SK-N-SH treated with all-trans-retinoic acid at 6 μM for 48 hours (cell line): ENCODE data around the gene TTC7B.

ENCODE experiments used
- ATAC-seq: fragments of 200-7000 bp; cut with Tn5 transposase; 3 replicates; pipeline ENCODE4 v1.9.1; 2020; ENCODE audit warnings: mild to moderate bottlenecking, moderate library complexity
- ARNTL ChIP-seq: fragments of 450-650 bp; formaldehyde crosslinking; IDR thresholded peaks from 2 replicates; pipeline ENCODE4 v1.5.0; 2020; ENCODE audit warnings: low read depth, mild to moderate bottlenecking, moderate library complexity, borderline replicate concordance
- BACH2 ChIP-seq: fragments of 250-450 bp; sonication (Bioruptor Pico); IDR thresholded peaks from 2 replicates; pipeline ENCODE4 v1.9.0; 2021; ENCODE audit warnings: mild to moderate bottlenecking, borderline replicate concordance
- CSDC2 ChIP-seq: fragments of 250-450 bp; sonication (Bioruptor Pico); IDR thresholded peaks from 2 replicates; pipeline ENCODE4 v1.5.0; 2020; ENCODE audit warnings: mild to moderate bottlenecking, moderate library complexity
- ESRRG ChIP-seq: fragments of 250-450 bp; sonication (Bioruptor Pico); IDR thresholded peaks from 2 replicates; pipeline ENCODE4 v1.6.1; 2021; ENCODE audit warnings: mild to moderate bottlenecking
- GLIS3 ChIP-seq: fragments of 250-450 bp; sonication (Bioruptor Pico); IDR thresholded peaks from 2 replicates; pipeline ENCODE4 v1.5.0; 2020; ENCODE audit warnings: mild to moderate bottlenecking, moderate library complexity
- ISL1 ChIP-seq: fragments of 250-450 bp; sonication (Bioruptor Pico); IDR thresholded peaks from 2 replicates; pipeline ENCODE4 v2.1.2; 2022; ENCODE audit warnings: mild to moderate bottlenecking, moderate library complexity
- OSR1 ChIP-seq: fragments of 250-450 bp; sonication (Bioruptor Pico); IDR thresholded peaks from 2 replicates; pipeline ENCODE4 v1.8.0; 2022; ENCODE audit warnings: moderate library complexity, mild to moderate bottlenecking, inconsistent platforms
- PPARA ChIP-seq: fragments of 250-450 bp; sonication (Bioruptor Pico); IDR thresholded peaks from 2 replicates; pipeline ENCODE4 v1.5.0; 2020; ENCODE audit warnings: mild to moderate bottlenecking, borderline replicate concordance
- RARB ChIP-seq: fragments of 250-450 bp; sonication (Bioruptor Pico); IDR thresholded peaks from 2 replicates; pipeline ENCODE4 v1.8.0; 2021; ENCODE audit warnings: mild to moderate bottlenecking, moderate library complexity
- SNAI2 ChIP-seq: fragments of 250-450 bp; sonication (Bioruptor Pico); IDR thresholded peaks from 2 replicates; pipeline ENCODE4 v1.5.0; 2020; ENCODE audit warnings: mild to moderate bottlenecking, moderate library complexity
- TCF4 ChIP-seq: fragments of 250-450 bp; sonication (Bioruptor Pico); IDR thresholded peaks from 2 replicates; pipeline ENCODE4 v1.8.0; 2021; ENCODE audit warnings: mild to moderate bottlenecking, moderate library complexity, borderline replicate concordance
- TOX ChIP-seq: fragments of 250-450 bp; sonication (Bioruptor Pico); IDR thresholded peaks from 2 replicates; pipeline ENCODE4 v1.8.0; 2021; ENCODE audit warnings: mild to moderate bottlenecking, moderate library complexity, borderline replicate concordance
- ZC3H10 ChIP-seq: fragments of 250-450 bp; sonication (Bioruptor Pico); IDR thresholded peaks from 2 replicates; pipeline ENCODE4 v1.5.1; 2021; ENCODE audit warnings: mild to moderate bottlenecking, moderate library complexity
- ZFP3 ChIP-seq: fragments of 250-450 bp; sonication (Bioruptor Pico); IDR thresholded peaks from 2 replicates; pipeline ENCODE4 v1.5.0; 2020; ENCODE audit warnings: mild to moderate bottlenecking, moderate library complexity
- ZFP30 ChIP-seq: fragments of 450-650 bp; formaldehyde crosslinking; IDR thresholded peaks from 2 replicates; pipeline ENCODE4 v1.5.0; 2022; ENCODE audit warnings: mild to moderate bottlenecking, moderate library complexity
- ZNF565 ChIP-seq: fragments of 450-650 bp; formaldehyde crosslinking; conservative IDR thresholded peaks from 2 replicates; pipeline ENCODE4 v1.5.0; 2020; ENCODE audit warnings: low read depth, mild to moderate bottlenecking, moderate library complexity
- ZNF70 ChIP-seq: fragments of 450-650 bp; formaldehyde crosslinking; IDR thresholded peaks from 2 replicates; pipeline ENCODE4 v1.5.0; 2020; ENCODE audit warnings: mild to moderate bottlenecking, moderate library complexity
- ZNF8 ChIP-seq: fragments of 450-650 bp; formaldehyde crosslinking; IDR thresholded peaks from 2 replicates; pipeline ENCODE4 v1.5.0; 2020; ENCODE audit warnings: mild to moderate bottlenecking, moderate library complexity
- TF ChIP-seq, protein P1 (sequence below): fragments of 250-450 bp; sonication (Bioruptor Pico); IDR thresholded peaks from 2 replicates; pipeline ENCODE4 v1.8.0; 2021; ENCODE audit warnings: low read depth, mild to moderate bottlenecking, moderate library complexity, borderline replicate concordance
- TF ChIP-seq, protein P2 (sequence below): fragments of 250-450 bp; sonication (Bioruptor Pico); IDR thresholded peaks from 2 replicates; pipeline ENCODE4 v1.5.0; 2020; ENCODE audit warnings: mild to moderate bottlenecking, moderate library complexity
- TF ChIP-seq, protein P3 (sequence below): fragments of 250-450 bp; sonication (Bioruptor Pico); IDR thresholded peaks from 2 replicates; pipeline ENCODE4 v1.8.0; 2020; ENCODE audit warnings: mild to moderate bottlenecking, moderate library complexity, borderline replicate concordance
- TF ChIP-seq, protein P4 (sequence below): fragments of 250-450 bp; sonication (Bioruptor Pico); IDR thresholded peaks from 2 replicates; pipeline ENCODE4 v1.5.1; 2020; ENCODE audit warnings: low read depth, mild to moderate bottlenecking, moderate library complexity
- TF ChIP-seq, protein P5 (sequence below): fragments of 250-450 bp; sonication (Bioruptor Pico); IDR thresholded peaks from 2 replicates; pipeline ENCODE4 v1.5.1; 2021; ENCODE audit warnings: mild to moderate bottlenecking, moderate library complexity

The TTC7B gene

DNA sequence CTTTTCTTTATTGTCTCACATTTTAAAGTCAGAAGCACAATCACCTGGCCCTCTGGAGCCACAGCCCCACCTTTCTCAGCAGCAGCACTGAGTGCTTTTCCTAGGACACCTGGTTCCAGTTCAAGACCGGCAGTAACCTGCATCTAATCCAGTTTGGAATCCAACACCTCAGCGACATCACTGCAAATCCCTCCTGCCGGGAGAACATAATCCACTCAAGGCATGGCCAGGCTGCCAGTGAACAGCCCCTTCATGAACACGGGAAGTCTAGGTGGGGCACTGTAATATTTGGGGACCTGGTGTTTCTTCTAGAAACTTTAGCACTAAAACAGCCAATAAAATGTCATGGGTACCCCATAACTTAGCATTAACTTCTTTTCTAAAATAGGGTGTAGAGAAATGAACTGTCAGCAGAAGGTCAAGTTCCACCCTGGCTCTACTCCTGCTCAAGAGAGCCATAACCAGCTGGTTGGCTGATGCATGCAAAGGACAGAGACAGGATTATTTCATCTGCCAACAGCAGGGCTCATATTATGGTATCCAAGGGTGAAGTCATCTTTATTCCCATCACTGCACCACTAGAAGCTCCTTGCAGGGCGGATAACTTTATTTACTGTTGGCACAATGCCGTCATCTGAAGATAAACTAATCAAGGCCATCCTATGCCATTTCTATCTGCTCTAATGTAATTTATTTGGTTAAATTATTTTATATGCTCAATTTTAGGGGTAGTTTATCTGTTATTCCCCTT is 76.7 kb downstream of the TTC7B start:
- ATAC-seq, result peak; percentile 93
- TF ChIP-seq, protein P1, sequence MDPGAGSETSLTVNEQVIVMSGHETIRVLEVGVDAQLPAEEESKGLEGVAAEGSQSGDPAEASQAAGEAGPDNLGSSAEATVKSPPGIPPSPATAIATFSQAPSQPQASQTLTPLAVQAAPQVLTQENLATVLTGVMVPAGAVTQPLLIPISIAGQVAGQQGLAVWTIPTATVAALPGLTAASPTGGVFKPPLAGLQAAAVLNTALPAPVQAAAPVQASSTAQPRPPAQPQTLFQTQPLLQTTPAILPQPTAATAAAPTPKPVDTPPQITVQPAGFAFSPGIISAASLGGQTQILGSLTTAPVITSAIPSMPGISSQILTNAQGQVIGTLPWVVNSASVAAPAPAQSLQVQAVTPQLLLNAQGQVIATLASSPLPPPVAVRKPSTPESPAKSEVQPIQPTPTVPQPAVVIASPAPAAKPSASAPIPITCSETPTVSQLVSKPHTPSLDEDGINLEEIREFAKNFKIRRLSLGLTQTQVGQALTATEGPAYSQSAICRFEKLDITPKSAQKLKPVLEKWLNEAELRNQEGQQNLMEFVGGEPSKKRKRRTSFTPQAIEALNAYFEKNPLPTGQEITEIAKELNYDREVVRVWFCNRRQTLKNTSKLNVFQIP, result no peak
- TF ChIP-seq BACH2 (CRISPR knock-in tag), result no peak
- no peak for TF ChIP-seq ARNTL (CRISPR knock-in tag)
- TF ChIP-seq OSR1 (CRISPR knock-in tag), result no peak
- no peak for TF ChIP-seq ZNF70 (CRISPR knock-in tag)
- no peak for TF ChIP-seq RARB (CRISPR knock-in tag)
- TF ChIP-seq SNAI2, result peak; percentile 21; the same call in 1 of the 2 replicates
- no peak for TF ChIP-seq ZNF565
- TF ChIP-seq CSDC2 (CRISPR knock-in tag), result no peak
- TF ChIP-seq ZFP30, result no peak
- TF ChIP-seq ZNF8 (CRISPR knock-in tag), result no peak
- peak; percentile 75 for TF ChIP-seq ISL1 (CRISPR knock-in tag)
- no peak for TF ChIP-seq TOX (CRISPR knock-in tag)
- TF ChIP-seq ZFP3 (CRISPR knock-in tag), result 0 out of 2 replicates have a peak, but pooled peaks have one; percentile 44
- TF ChIP-seq, protein P2, sequence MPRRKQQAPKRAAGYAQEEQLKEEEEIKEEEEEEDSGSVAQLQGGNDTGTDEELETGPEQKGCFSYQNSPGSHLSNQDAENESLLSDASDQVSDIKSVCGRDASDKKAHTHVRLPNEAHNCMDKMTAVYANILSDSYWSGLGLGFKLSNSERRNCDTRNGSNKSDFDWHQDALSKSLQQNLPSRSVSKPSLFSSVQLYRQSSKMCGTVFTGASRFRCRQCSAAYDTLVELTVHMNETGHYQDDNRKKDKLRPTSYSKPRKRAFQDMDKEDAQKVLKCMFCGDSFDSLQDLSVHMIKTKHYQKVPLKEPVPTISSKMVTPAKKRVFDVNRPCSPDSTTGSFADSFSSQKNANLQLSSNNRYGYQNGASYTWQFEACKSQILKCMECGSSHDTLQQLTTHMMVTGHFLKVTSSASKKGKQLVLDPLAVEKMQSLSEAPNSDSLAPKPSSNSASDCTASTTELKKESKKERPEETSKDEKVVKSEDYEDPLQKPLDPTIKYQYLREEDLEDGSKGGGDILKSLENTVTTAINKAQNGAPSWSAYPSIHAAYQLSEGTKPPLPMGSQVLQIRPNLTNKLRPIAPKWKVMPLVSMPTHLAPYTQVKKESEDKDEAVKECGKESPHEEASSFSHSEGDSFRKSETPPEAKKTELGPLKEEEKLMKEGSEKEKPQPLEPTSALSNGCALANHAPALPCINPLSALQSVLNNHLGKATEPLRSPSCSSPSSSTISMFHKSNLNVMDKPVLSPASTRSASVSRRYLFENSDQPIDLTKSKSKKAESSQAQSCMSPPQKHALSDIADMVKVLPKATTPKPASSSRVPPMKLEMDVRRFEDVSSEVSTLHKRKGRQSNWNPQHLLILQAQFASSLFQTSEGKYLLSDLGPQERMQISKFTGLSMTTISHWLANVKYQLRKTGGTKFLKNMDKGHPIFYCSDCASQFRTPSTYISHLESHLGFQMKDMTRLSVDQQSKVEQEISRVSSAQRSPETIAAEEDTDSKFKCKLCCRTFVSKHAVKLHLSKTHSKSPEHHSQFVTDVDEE (CRISPR knock-in tag), result peak; percentile 80
- TF ChIP-seq, protein P3, sequence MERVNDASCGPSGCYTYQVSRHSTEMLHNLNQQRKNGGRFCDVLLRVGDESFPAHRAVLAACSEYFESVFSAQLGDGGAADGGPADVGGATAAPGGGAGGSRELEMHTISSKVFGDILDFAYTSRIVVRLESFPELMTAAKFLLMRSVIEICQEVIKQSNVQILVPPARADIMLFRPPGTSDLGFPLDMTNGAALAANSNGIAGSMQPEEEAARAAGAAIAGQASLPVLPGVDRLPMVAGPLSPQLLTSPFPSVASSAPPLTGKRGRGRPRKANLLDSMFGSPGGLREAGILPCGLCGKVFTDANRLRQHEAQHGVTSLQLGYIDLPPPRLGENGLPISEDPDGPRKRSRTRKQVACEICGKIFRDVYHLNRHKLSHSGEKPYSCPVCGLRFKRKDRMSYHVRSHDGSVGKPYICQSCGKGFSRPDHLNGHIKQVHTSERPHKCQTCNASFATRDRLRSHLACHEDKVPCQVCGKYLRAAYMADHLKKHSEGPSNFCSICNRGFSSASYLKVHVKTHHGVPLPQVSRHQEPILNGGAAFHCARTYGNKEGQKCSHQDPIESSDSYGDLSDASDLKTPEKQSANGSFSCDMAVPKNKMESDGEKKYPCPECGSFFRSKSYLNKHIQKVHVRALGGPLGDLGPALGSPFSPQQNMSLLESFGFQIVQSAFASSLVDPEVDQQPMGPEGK (CRISPR knock-in tag), result no peak
- TF ChIP-seq ESRRG (CRISPR knock-in tag), result no peak
- TF ChIP-seq ZC3H10, result no peak
- TF ChIP-seq, protein P4, sequence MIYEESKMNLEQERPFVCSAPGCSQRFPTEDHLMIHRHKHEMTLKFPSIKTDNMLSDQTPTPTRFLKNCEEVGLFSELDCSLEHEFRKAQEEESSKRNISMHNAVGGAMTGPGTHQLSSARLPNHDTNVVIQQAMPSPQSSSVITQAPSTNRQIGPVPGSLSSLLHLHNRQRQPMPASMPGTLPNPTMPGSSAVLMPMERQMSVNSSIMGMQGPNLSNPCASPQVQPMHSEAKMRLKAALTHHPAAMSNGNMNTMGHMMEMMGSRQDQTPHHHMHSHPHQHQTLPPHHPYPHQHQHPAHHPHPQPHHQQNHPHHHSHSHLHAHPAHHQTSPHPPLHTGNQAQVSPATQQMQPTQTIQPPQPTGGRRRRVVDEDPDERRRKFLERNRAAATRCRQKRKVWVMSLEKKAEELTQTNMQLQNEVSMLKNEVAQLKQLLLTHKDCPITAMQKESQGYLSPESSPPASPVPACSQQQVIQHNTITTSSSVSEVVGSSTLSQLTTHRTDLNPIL (CRISPR knock-in tag), result peak; percentile 89
- TF ChIP-seq GLIS3, result no peak
- TF ChIP-seq, protein P5, sequence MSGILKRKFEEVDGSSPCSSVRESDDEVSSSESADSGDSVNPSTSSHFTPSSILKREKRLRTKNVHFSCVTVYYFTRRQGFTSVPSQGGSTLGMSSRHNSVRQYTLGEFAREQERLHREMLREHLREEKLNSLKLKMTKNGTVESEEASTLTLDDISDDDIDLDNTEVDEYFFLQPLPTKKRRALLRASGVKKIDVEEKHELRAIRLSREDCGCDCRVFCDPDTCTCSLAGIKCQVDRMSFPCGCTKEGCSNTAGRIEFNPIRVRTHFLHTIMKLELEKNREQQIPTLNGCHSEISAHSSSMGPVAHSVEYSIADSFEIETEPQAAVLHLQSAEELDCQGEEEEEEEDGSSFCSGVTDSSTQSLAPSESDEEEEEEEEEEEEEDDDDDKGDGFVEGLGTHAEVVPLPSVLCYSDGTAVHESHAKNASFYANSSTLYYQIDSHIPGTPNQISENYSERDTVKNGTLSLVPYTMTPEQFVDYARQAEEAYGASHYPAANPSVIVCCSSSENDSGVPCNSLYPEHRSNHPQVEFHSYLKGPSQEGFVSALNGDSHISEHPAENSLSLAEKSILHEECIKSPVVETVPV, result 0 out of 2 replicates have a peak, but pooled peaks have one; percentile 62
- TF ChIP-seq PPARA (CRISPR knock-in tag), result no peak
- TF ChIP-seq TCF4 (CRISPR knock-in tag), result peak; percentile 66; the same call in 1 of the 2 replicates

DNA sequence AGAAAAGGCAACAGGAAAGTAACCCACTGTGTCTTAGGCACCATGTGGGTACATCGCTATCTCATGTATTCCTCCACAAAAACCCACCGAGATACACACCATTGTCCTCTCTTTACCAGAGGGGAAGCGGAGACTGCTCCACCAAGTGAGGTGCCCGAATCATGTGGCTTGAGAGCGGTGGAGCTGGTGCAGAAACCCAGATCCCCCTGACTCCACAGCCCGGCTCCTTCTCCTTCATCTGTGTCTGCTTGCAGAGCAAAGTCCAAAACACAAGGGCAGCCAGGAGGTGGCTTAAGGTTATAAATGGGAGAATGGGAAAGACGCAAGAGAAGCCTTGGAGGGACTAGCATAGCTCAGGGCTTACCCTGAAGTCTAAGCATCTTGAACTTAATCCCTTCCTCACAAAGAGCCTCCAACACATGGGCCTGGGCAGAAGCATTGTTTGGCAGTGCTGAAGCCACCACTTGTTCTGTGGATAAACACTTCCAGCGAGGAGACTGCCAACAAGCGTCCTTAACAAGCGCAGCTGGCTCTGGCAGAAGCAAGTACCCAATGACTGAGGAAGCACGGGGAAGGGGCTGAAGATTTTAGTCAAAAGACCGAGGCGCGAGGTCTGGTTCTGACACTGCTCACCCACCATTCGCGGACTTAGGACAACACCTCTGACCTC is 83.0 kb downstream of the TTC7B start:
- TF ChIP-seq CSDC2 (CRISPR knock-in tag), result no peak
- TF ChIP-seq, protein P4 (CRISPR knock-in tag), result no peak
- TF ChIP-seq, protein P2 (CRISPR knock-in tag), result no peak
- TF ChIP-seq ZNF565, result no peak
- TF ChIP-seq, protein P1, result no peak
- no peak for TF ChIP-seq ZNF70 (CRISPR knock-in tag)
- TF ChIP-seq TCF4 (CRISPR knock-in tag), result no peak
- no peak for TF ChIP-seq RARB (CRISPR knock-in tag)
- no peak for TF ChIP-seq ZC3H10
- no peak for TF ChIP-seq ZFP3 (CRISPR knock-in tag)
- no peak for ATAC-seq
